HG03060 (cell line): ENCODE data around the gene KRTAP5-1.
A peak's percentile ranks its signal among the peaks of the same experiment; 100 is the strongest.
"Not testable (repeated sequence)": the region's sequence is repeated elsewhere in the genome, so short reads cannot be mapped to it uniquely, and the experiment has no call there.

ENCODE experiments used
- ATAC-seq: cut with Tn5 transposase; IDR thresholded peaks from one replicate; pipeline ENCODE4 v1.9.1; 2021; ENCODE audit warnings: low read depth, moderate number of reproducible peaks; ENCODE audit not compliant: unreplicated experiment

Gene KRTAP5-1, protein sequence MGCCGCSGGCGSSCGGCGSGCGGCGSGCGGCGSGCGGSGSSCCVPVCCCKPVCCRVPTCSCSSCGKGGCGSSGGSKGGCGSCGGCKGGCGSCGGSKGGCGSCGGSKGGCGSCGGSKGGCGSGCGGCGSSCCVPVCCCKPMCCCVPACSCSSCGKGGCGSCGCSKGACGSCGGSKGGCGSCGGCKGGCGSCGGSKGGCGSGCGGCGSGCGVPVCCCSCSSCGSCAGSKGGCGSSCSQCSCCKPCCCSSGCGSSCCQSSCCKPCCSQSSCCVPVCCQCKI

DNA sequence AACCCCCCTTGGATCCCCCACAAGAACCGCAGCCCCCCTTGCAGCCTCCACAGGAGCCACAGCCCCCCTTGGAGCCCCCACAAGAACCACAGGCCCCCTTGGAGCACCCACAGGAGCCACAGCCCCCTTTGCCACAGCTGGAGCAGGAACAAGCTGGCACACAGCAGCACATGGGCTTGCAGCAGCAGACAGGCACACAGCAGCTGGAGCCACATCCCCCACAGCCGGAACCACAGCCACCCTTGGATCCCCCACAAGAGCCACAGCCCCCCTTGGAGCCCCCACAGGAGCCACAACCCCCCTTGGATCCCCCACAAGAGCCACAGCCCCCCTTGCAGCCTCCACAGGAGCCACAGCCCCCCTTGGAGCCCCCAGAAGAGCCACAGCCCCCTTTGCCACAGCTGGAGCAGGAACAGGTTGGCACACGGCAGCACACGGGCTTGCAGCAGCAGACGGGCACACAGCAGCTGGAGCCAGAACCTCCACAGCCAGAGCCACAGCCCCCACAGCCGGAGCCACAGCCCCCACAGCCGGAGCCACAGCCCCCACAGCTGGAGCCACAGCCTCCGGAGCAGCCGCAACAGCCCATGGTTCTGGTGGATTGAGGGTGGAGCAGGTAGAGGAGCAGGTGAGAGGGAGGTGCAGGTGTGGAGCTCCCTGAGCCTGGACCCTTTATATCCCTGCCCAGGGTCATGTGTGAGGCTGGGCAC, at the start of gene KRTAP5-1:
KRTAP5-1 (minus strand) TSS at position 623 of the 710 bp plus-strand sequence; CDS start at position 589, 34 bp downstream.
- not testable (repeated sequence) for ATAC-seq

DNA sequence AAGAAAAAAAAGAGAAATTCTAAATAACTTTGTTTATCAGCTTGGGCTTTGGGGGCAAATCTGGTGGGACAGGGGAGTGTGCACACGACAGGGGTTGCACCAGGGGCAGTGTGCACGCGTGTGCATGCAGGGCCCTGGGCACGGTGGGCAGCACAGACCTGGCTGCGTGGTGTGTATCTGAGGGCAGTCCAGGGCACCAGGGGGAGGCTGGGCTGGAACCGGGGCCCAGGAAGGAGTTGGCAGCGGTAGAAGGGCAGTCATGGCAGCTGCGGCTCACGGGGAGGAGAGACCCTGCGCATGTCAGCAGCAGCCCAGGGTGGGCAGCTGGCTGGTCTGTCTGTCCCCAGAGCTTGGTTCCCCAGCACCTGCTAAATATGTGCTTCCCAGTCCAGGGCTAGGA, 48.8 kb upstream of the KRTAP5-1 start:
- ATAC-seq: no peak

DNA sequence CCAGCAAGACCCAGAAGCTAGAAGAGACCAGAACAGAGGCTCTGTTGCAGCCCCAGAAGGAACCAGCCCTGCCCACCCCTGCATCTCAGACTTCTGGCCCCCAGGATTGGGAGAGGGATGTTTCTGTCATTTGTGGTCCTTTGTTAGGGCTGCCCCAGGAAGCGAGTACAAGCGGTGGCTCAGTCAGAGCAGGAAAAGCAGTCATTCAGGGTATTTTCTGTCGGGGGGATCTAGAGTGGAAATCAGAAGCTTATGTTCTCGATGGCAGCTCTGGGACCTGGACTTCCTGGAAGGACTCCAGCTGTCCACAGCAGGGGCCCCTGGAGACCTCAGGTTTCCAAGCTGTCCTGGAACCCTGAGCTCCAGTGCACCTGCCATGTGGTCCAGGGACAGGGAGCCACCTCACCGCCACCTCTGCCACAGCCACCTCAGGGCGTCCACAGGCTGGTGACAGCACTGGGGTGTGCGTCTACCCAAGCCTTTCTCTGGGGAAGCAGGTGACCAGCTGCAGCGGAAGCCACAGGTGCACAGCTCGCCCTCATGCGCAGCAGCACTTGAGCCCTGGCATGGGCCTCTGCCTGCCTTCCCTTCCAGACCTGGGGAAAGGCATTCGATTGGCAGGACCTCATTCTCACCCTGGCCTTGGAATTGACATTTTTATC, 47.1 kb upstream of the KRTAP5-1 start:
- no peak for ATAC-seq

DNA sequence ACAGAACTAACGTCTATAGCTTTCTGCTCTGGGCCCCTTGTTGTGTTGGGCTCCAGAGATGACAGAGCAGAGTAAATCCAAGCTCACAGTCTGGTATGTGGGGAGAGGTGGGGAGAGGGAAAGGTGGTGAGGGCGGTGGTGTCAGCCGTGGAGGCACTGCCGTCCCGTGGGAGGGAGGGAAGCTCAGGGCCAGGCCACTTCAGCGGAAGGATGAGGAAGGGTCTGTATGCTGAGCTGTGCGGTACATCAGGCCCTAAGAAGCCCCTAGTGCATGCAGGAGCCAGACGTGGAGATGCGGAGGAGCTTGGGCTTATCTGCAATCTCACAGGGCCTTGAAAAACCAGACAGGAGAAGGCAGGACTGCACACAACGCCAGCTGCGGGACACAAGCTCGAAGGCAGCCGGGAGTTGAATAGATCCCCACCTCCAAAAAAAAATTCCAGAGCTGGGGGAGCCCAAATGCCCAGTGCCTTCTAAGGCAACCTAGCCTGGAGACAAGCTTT, 46.0 kb upstream of the KRTAP5-1 start:
- ATAC-seq: no peak

DNA sequence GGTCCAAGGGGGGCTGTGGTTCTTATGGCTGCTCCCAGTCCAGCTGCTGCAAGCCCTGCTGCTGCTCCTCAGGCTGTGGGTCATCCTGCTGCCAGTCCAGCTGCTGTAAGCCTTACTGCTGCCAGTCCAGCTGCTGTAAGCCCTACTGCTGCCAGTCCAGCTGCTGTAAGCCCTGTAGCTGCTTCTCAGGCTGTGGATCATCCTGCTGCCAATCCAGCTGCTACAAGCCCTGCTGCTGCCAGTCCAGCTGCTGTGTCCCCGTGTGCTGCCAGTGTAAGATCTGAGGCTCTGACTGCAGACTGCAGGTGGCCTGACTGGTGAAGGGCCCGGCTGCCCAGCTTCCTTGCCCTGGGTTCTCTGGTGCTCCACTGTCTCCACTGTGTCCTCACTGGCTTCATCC, 45.2 kb upstream of the KRTAP5-1 start:
- ATAC-seq: no peak

DNA sequence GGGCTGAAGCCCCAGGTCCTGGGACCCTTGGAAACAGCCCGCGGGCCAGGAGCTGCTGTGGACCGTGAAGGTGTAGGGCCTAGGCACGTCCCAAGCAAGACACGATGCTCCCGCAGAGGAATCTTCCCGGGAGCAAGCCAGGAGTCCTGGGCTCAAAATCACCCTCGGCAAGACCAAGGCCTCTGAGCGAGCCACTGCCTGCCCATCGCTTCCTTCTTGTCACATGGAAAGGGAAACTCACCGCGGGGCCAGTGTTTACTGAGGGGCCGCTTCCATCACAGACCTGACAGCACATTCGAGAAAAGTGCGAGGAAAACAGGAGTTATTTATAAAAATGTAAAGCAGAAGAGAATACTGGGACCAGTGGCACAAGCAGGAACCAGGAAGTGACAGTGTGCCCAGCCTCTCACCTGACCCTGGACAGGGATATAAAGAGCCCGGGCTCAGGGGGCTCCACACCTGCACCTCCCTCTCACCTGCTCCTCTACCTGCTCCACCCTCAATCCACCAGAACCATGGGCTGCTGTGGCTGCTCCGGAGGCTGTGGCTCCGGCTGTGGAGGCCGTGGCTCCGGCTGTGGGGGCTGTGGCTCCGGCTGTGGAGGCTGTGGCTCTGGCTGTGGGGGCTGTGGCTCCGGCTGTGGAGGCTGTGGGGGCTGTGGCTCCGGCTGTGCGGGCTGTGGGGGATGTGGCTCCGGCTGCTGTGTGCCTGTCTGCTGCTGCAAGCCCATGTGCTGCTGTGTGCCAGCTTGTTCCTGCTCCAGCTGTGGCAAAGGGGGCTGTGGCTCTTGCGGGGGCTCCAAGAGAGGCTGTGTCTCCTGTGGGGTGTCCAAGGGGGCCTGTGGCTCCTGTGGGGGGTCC, 44.5 kb upstream of the KRTAP5-1 start, which contains the start of gene KRTAP5-5:
KRTAP5-5 (plus strand) TSS at position 450 of the 860 bp plus-strand sequence; CDS start at position 516, 66 bp downstream.
- no peak for ATAC-seq

DNA sequence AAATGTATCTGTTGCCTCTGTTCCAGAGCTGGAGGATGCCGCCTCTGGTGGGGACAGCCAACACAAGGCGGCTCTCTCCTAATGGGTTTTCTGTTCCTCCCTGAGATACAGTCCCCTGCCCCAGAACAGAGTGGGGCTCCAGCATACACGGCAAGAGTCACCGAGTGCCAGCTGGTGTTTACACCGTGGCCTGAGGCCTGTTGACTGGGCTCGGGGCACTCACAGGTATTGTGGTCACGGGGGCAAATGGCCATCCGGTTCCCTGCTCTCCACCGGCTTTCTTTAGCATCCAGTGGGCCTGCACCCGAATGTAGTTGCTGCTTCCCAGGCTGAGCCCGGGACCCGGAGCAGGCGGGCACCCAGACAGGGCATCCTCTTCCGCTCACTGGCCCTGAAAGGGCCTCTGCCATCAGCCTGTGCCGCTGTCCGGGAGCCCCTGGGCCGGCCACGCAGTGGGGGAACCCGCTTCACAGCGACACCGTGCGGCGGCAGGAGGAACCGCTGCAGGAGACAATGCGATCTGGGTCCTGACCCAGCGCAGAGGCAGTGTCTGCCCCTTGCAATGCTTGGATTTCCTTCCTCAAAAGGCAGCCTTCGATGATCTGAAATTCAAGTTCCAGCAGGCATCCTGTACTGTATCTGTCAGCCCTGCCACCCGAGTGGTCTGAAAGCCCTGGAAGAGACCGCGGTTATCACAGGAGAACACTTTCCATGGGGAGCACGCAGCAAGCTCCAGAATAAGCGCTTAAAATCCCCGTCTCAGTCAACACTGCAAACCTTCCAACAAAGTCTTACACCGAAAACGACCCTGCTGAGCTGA, 43.6 kb upstream of the KRTAP5-1 start:
- no peak for ATAC-seq

DNA sequence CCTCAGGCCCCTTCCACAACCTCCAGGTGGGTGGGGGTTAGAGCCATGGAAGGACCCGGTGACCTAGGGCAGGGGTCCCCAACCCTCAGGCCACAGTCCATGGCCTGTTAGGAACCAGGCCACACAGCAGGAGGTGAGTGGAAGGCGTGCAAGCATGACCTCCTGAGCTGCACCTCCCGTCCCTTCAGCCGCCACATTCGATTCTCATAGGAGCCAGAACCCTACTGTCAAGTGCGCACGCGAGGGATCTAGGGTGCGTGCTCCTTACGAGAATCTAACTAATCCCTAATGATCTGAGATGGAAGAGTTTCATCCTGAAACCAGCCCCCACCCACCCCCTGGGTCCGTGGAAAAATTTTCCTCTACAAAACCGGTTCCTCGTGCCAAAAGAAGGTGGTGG, 40.5 kb upstream of the KRTAP5-1 start:
- ATAC-seq: no peak

DNA sequence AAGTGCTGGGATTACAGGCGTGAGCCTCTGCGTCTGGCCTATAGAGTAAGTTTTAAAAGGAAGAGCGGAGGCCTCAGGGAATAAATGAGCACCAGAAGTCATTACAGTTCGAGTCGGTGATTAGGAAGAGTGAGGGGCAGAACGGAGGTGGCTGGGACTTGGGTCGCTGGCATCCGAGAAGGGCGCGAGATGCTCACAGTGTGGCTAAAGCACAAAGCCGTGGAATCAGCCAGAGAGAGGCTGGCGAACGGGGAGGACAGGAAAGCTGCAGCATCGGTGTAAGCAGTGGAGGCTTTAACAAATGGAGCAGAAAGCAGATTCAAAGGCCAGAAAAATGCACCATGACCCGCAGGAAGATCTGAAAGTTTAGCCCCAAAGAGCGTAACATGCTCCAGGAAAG, 39.5 kb upstream of the KRTAP5-1 start:
- no peak for ATAC-seq

DNA sequence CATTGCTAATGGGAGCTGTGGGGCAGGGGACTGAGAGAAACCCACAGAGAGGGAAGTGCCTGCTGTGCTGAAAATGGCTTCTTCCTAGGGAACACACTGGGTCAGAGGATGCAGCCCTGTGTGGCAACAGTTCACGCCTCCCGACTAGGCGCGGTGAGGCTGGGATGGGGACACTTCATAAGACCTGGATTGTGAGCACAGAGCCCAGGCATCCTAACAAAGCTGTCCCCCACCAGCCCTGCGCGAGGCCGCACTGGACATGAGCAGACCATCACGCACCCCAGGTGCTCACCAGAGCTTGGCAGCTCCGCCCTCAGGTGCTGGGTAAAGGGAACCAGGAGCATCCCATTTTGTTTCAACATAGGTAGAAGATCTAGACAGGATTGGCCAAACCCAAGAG, 38.6 kb upstream of the KRTAP5-1 start:
- no peak for ATAC-seq

DNA sequence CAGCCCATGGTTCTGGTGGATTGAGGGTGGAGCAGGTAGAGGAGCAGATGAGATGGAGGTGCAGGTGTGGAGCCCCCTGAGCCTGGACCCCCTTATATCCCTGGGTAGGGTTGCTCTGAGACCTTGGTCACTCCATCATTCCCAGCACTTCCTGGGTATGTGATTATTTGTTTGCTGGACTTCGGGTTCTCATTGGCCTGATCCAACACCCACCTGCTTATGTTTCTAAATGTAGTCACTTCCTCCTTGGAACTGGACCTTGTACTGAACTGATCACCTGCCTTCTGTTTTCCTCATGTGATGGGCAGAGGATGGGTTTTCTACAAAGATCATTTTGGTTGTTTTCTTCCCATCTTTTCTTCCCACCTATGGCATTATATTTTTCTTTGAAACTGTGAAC, 37.0 kb upstream of the KRTAP5-1 start, which contains the start of gene KRTAP5-4:
KRTAP5-4 (minus strand) TSS at position 53 of the 400 bp plus-strand sequence; CDS start at position 8, 45 bp downstream.
- no peak for ATAC-seq

DNA sequence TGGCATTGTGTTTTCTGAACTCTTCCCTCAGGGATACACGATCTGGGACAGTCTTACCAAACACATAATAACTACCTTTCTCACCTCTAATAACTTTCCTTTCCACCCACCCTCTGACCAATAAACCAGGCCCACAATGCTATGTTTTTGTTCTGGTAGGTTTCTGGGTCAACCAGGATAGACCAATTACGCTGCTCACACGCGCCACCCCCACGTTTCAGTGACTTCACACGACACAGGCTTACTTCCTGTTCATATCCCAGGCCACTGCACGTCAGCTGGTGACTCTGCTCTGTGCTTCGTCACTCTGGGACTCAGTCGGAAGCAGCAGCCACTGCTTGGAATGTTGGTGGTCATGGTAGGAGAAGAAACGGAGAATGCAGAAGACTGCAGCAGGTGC, 34.4 kb upstream of the KRTAP5-1 start:
- ATAC-seq: no peak

DNA sequence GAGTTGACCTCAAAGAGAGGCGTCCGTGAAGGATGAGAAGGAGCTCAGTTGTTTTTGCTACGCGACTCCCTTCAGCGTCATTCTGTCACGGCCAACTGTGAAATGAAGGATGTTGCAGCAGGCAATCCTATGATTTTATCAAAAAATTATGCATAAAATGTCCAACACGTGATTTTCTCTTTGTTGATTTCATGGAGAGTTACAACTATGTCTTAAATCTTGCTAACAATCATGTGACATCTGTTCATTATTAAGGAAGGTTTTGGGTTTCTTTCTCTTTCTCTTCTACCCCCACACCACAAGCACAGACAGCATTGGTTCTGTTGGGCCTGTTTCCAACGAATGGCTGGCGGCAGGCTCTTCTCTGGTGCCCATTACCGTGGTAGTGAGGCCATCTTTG, 33.1 kb upstream of the KRTAP5-1 start:
- no peak for ATAC-seq

DNA sequence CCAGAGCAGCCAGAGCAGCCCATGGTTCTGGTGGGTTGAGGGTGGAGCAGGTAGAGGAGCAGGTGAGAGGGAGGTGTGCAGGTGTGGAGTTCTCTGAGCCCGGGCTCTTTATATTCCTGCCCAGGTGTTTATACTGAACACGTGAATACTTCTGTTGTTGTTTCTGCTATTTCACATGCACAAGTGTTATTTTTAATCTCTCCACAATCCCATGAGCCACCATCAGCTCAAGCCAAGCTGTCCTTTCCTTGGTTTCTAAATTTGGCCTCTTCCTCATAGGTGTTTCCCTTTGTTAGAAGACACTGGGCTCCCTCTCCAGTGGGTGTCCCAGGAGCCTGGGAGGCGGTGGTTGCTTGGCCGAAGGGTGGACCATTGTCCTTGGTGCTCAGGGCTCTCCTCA, 23.3 kb upstream of the KRTAP5-1 start, which contains the start of gene KRTAP5-3:
KRTAP5-3 (minus strand) TSS at position 101 of the 400 bp plus-strand sequence; CDS start at position 23, 78 bp downstream.
- ATAC-seq: no peak

DNA sequence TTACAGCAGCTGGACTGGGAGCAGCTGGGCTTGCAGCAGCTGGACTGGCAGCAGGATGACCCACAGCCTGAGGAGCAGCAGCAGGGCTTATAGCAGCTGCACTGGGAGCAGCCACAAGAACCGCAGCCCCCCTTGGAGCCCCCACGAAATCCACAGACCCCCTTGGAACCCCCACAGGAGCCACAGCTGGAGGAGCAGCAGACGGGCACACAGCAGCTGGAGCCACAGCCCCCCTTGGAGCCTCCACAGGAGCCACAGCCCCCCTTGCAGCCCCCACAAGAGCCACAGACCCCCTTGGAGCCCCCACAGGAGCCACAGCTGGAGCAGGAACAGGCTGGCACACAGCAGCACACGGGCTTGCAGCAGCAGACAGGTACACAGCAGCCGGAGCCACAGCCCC, 22.8 kb upstream of the KRTAP5-1 start:
- not testable (repeated sequence) for ATAC-seq

DNA sequence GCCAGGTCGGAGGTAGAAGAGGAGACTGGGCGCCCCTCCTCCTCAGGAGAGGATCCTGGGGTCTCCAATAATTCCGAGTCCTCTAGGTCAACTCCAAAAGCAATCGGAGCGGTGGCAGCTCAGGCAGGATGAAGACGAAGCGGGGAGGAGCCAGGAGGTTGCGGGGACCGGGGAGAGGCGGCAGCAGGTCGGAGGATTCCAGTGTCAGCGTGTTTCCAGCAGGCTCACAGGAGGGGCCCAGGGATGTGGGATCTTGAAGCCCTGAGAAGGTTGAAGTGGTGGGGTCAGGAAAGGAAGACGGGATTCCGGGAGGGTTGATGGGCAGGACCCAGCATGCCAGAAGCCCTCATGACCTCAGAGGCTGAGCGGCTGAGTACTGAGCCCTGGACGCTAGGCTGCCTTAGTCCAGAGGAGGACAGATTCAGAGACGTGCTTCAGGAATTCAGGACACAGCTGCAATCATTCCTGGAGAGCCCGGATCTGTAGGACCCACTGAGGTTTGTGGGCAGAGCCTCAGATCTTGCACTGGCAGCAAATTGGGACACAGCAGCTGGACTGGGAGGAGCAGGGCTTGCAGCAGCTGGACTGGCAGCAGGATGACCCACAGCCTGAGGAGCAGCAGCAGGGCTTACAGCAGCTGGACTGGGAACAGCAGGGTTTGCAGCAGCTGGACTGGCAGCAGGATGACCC, 22.2 kb upstream of the KRTAP5-1 start:
- ATAC-seq: not testable (repeated sequence)

DNA sequence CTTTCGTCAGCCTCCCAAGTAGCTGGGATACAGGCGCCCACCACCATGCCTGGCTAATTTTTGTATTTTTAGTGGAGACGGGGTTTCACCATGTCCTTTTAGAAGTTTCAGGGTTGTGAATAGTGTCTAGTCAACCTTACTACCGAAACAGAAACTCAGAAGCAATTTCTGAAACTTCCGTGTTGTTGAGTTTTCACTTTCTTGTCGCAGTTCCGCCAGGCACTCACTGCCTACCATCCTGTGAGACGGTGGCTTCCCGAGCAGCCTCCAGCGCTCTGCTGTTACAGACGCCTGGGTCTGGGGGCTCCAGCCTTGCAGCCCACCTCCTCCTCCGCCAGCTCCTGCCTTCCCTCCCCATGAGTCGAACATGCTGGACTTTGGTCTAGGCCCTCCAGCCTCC, 20.8 kb upstream of the KRTAP5-1 start:
- ATAC-seq: peak; percentile 89

DNA sequence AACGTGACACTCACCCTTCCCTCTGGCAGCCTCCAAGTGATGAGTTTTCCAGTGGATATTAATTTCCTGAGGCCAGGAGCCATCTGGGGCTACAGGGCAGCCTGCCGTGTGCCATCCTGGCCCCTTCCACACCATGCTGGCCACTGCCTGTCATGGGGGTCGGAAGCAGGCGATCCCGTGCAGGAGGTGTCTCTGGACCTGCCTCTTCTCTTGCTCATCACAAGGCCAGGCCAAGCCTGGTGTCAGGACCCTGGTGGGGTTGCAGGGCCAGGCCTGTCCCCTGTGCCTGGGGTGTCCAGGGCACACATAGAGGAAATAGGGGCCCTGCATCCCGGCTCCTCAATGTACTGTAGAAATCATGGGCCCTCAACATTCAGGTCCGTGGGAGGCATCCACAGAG, 19.6 kb upstream of the KRTAP5-1 start:
- ATAC-seq: no peak

DNA sequence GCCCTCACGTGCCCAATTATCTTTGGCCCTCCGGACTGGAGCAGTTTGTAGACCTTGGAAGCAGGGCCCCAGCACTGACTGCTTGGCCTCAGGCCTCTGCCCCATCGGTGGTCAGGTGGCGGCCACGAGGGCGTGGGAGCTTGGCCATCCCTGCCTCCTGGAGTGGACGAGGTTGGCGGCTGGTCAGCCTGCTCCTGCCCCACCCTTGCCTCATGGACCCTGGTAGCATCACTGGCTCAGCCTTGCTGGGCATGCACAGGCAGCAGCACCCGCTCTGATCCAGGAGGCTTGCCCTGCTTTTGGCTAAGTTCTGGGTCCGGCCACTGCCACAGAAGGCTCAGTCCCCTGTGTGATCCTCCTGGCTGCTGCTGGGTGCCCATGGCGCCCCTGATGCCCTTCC, 19.1 kb upstream of the KRTAP5-1 start:
- no peak for ATAC-seq
